Measurements from ENCODE around the gene BCO2.
"Not testable (repeated sequence)": the region's sequence is repeated elsewhere in the genome, so short reads cannot be mapped to it uniquely, and the experiment has no call there.

Gene BCO2

GRCh38 chr11:112172362-112172994, 2.8 kb upstream of the BCO2 start:
- DNase-seq, result no peak

- no peak for DNase-seq
These were observed 2.2 kb upstream of the BCO2 start for GRCh38 chr11:112173152-112173551.

- no peak for DNase-seq
These were observed 264 bp downstream of the BCO2 start for GRCh38 chr11:112175599-112175952.

GRCh38 chr11:112176077-112176476, 765 bp downstream of the BCO2 start:
- no peak for DNase-seq

GRCh38 chr11:112177589-112177988, 2.3 kb downstream of the BCO2 start:
- no peak for DNase-seq

- DNase-seq, result no peak
These were observed 3.1 kb downstream of the BCO2 start for GRCh38 chr11:112178428-112178827.

- no peak for DNase-seq
These were observed 3.6 kb downstream of the BCO2 start for GRCh38 chr11:112178936-112179335.

- no peak for DNase-seq
These were observed 4.3 kb downstream of the BCO2 start for GRCh38 chr11:112179601-112180000.

- no peak for DNase-seq
These were observed 7.6 kb downstream of the BCO2 start for GRCh38 chr11:112182867-112183266.

GRCh38 chr11:112185883-112186282, 10.6 kb downstream of the BCO2 start:
- DNase-seq, result no peak

GRCh38 chr11:112186304-112186703, 11.0 kb downstream of the BCO2 start:
- no peak for DNase-seq

GRCh38 chr11:112195113-112195512, 19.8 kb downstream of the BCO2 start:
- not testable (repeated sequence) for DNase-seq

- DNase-seq, result no peak
These were observed 20.6 kb downstream of the BCO2 start for GRCh38 chr11:112195951-112196351.

GRCh38 chr11:112196519-112197087, 21.3 kb downstream of the BCO2 start:
- no peak for DNase-seq

- not testable (repeated sequence) for DNase-seq
These were observed 23.8 kb downstream of the BCO2 start for GRCh38 chr11:112199101-112199500.

- DNase-seq, result no peak
These were observed 24.9 kb downstream of the BCO2 start for GRCh38 chr11:112200252-112200651.

- no peak for DNase-seq
These were observed 30.8 kb downstream of the BCO2 start for GRCh38 chr11:112206071-112206470.

- no peak for DNase-seq
These were observed 35.6 kb downstream of the BCO2 start for GRCh38 chr11:112210890-112211289.

GRCh38 chr11:112211536-112211935, 36.2 kb downstream of the BCO2 start:
- DNase-seq, result no peak

GRCh38 chr11:112212290-112212689, 37.0 kb downstream of the BCO2 start:
- DNase-seq, result no peak

- DNase-seq, result no peak
These were observed 37.4 kb downstream of the BCO2 start for GRCh38 chr11:112212710-112213109.

GRCh38 chr11:112213753-112214152, 38.4 kb downstream of the BCO2 start:
- DNase-seq, result no peak

- DNase-seq, result no peak
These were observed 40.3 kb downstream of the BCO2 start for GRCh38 chr11:112215621-112216020.

- DNase-seq, result no peak
These were observed 41.3 kb downstream of the BCO2 start for GRCh38 chr11:112216561-112217105.
